H1 (cell line): ENCODE data around the gene EPS8L1. TPM values are rescaled to one million over a fixed set of nuclear protein-coding genes. Genes with fewer than 3 reads are reported as not detected.

Experiments
- CTCF ChIA-PET: fragments of 300-600 bp; sonication (Branson Sonifier 250); formaldehyde crosslinking; loops from one replicate; lab custom pipeline; 2021; ENCODE audit not compliant: partially characterized antibody; lab: Charles Lee
- POLR2A ChIA-PET: fragments of 300-600 bp; sonication (Branson Sonifier 250); formaldehyde crosslinking; loops from one replicate; lab custom pipeline; 2021; ENCODE audit warnings: inconsistent platforms; ENCODE audit not compliant: partially characterized antibody; lab: Charles Lee
- DNase-seq, 2 experiments: peaks; one replicate each; pipeline versions ENCODE4 v3.0.0 to v3.0.0-alpha.2; 2010 to 2022; ENCODE audit warnings: low spot score in 2 of 2, low read depth in 1 of 2, mixed read lengths in 1 of 2
- FAIRE-seq: peaks from 2 replicates; lab custom pipeline; 2011; peaks lifted over from hg19 to GRCh38; lab: Jason Lieb, UNC
- H2AFZ ChIP-seq: 2 replicates; pipeline ENCODE4 v1.8.1; 2012; ENCODE audit warnings: low read length, inconsistent platforms
- H2AK5ac ChIP-seq: 2 replicates; pipeline ENCODE4 v1.6.1; 2013; ENCODE audit warnings: low read depth, low read length
- H2BK120ac ChIP-seq: replicated peaks from 2 replicates; pipeline ENCODE3; 2013; ENCODE audit warnings: low read depth, low read length, inconsistent platforms
- H2BK12ac ChIP-seq: 2 replicates; pipeline ENCODE4 v1.6.1; 2013; ENCODE audit warnings: low read depth, low read length
- H2BK15ac ChIP-seq: 2 replicates; pipeline ENCODE4 v1.6.1; 2013; ENCODE audit warnings: low read length
- H2BK20ac ChIP-seq: 2 replicates; pipeline ENCODE4 v1.6.1; 2013; ENCODE audit warnings: low read length
- H2BK5ac ChIP-seq: 2 replicates; pipeline ENCODE4 v1.6.1; 2013; ENCODE audit warnings: low read depth, low read length
- H3K14ac ChIP-seq: 2 replicates; pipeline ENCODE4 v1.6.1; 2013; ENCODE audit warnings: inconsistent platforms; ENCODE audit not compliant: insufficient read length
- H3K18ac ChIP-seq: 2 replicates; pipeline ENCODE4 v1.6.1; 2013; ENCODE audit warnings: low read length; ENCODE audit errors: extremely low read depth
- H3K23ac ChIP-seq: 2 replicates; pipeline ENCODE4 v1.6.1; 2013; ENCODE audit warnings: inconsistent platforms; ENCODE audit not compliant: insufficient read length
- H3K23me2 ChIP-seq: 2 replicates; pipeline ENCODE4 v1.6.1; 2013; ENCODE audit warnings: low read depth, low read length
- H3K27ac ChIP-seq: 2 replicates; pipeline ENCODE4 v1.6.1; 2011; ENCODE audit warnings: low read depth, low read length, inconsistent platforms
- H3K27me3 ChIP-seq, 4 experiments: replicated peaks in 1 of 4; 1 replicate in 1 of 4; 2 replicates in 3 of 4; pipeline versions ENCODE4 v1.6.1 to v1.8.1; 2011 to 2013; ENCODE audit warnings: low read length in 3 of 4, mild to moderate bottlenecking in 3 of 4, inconsistent platforms in 2 of 4, mixed read lengths in 2 of 4, moderate library complexity in 1 of 4; ENCODE audit not compliant: control insufficient read depth in 3 of 4, insufficient read depth in 3 of 4; ENCODE audit errors: extremely low read depth in 1 of 4
- H3K36me3 ChIP-seq, 4 experiments: 2 replicates each; pipeline versions ENCODE4 v1.6.1 to v1.8.1; 2011 to 2013; ENCODE audit warnings: mild to moderate bottlenecking in 4 of 4, low read length in 3 of 4, moderate library complexity in 2 of 4, control low read depth in 1 of 4, inconsistent platforms in 1 of 4; ENCODE audit not compliant: insufficient read depth in 4 of 4, control insufficient read depth in 2 of 4
- H3K4ac ChIP-seq: replicated peaks from 2 replicates; pipeline ENCODE3; 2013; ENCODE audit warnings: low read length, low read depth, mixed read lengths, inconsistent platforms; ENCODE audit not compliant: insufficient read length
- H3K4me1 ChIP-seq, 4 experiments: replicated peaks in 1 of 4; 1 replicate in 1 of 4; 2 replicates in 3 of 4; pipeline versions ENCODE4 v1.6.1 to v1.8.1; 2011 to 2013; ENCODE audit warnings: low read length in 3 of 4, inconsistent platforms in 2 of 4, mixed read lengths in 1 of 4; ENCODE audit not compliant: insufficient read depth in 4 of 4, control insufficient read depth in 3 of 4
- H3K4me2 ChIP-seq, 2 experiments: 2 replicates each; pipeline versions ENCODE4 v1.6.1 to v1.8.1; 2011 to 2013; ENCODE audit warnings: low read depth in 2 of 2, low read length in 2 of 2, control low read depth in 1 of 2, inconsistent platforms in 1 of 2, mild to moderate bottlenecking in 1 of 2; ENCODE audit not compliant: insufficient read depth in 1 of 2
- H3K4me3 ChIP-seq, 4 experiments: fragments of 200-600, 300-600 bp in 1 of 4; sonication (generic), shearing (Covaris generic), sonication (Bioruptor Twin) in 1 of 4; 2 replicates each; pipeline versions ENCODE4 v1.5.1 to v1.8.1; 2011 to 2016; ENCODE audit warnings: low read length in 4 of 4, low read depth in 3 of 4, control low read depth in 2 of 4, inconsistent platforms in 2 of 4, mild to moderate bottlenecking in 2 of 4, mixed read lengths in 1 of 4, moderate library complexity in 1 of 4; ENCODE audit not compliant: insufficient read depth in 2 of 4; ENCODE audit errors: extremely low read depth in 1 of 4
- H3K56ac ChIP-seq: replicated peaks from 2 replicates; pipeline ENCODE3; 2013; ENCODE audit warnings: low read depth, mild to moderate bottlenecking, mixed read lengths, low read length, inconsistent platforms; ENCODE audit not compliant: insufficient read length
- H3K79me1 ChIP-seq: 2 replicates; pipeline ENCODE4 v1.6.1; 2013; ENCODE audit warnings: low read depth, low read length, control low read depth
- H3K79me2 ChIP-seq, 2 experiments: 2 replicates each; pipeline versions ENCODE4 v1.6.1 to v1.8.1; 2012 to 2013; ENCODE audit warnings: low read length in 2 of 2, mild to moderate bottlenecking in 2 of 2, inconsistent platforms in 1 of 2; ENCODE audit not compliant: insufficient read depth in 2 of 2, control insufficient read depth in 1 of 2
- H3K9ac ChIP-seq, 4 experiments: replicated peaks in 1 of 4; 1 replicate in 1 of 4; 2 replicates in 3 of 4; pipeline versions ENCODE4 v1.6.1 to v1.8.1; 2011 to 2013; ENCODE audit warnings: low read depth in 3 of 4, low read length in 3 of 4, control low read depth in 2 of 4, mild to moderate bottlenecking in 2 of 4, moderate library complexity in 2 of 4, inconsistent platforms in 1 of 4; ENCODE audit errors: extremely low read depth in 1 of 4
- H3K9me3 ChIP-seq, 2 experiments: 2 replicates each; pipeline versions ENCODE4 v1.6.1 to v1.8.1; 2012 to 2013; ENCODE audit warnings: mild to moderate bottlenecking in 2 of 2, moderate library complexity in 2 of 2, control low read depth in 1 of 2, inconsistent platforms in 1 of 2, low read depth in 1 of 2, low read length in 1 of 2, mixed read lengths in 1 of 2; ENCODE audit not compliant: insufficient read depth in 2 of 2
- H4K20me1 ChIP-seq, 2 experiments: replicated peaks in 1 of 2; 2 replicates each; pipeline versions ENCODE3 to v1.8.1; 2011 to 2013; ENCODE audit warnings: inconsistent platforms in 2 of 2, low read length in 2 of 2, mild to moderate bottlenecking in 1 of 2; ENCODE audit not compliant: insufficient read depth in 2 of 2, control insufficient read depth in 1 of 2
- H4K5ac ChIP-seq: 2 replicates; pipeline ENCODE4 v1.6.1; 2013; ENCODE audit warnings: low read length, low read depth, mixed read lengths, inconsistent platforms; ENCODE audit not compliant: insufficient read length
- H4K8ac ChIP-seq: 2 replicates; pipeline ENCODE4 v1.8.0; 2013; ENCODE audit warnings: mild to moderate bottlenecking, moderate library complexity, low read length, inconsistent platforms; ENCODE audit not compliant: insufficient read depth; ENCODE audit errors: extremely low read depth
- H4K91ac ChIP-seq: replicated peaks from 2 replicates; pipeline ENCODE3; 2013; ENCODE audit warnings: low read length, mixed read lengths, inconsistent platforms; ENCODE audit not compliant: insufficient read length
- CTBP2 ChIP-seq: IDR thresholded peaks from 2 replicates; pipeline ENCODE4 v1.7.0; 2011; ENCODE audit warnings: borderline replicate concordance, mild to moderate bottlenecking, moderate library complexity, mixed read lengths, low read length; ENCODE audit not compliant: insufficient read depth, insufficient read length
- GABPA ChIP-seq: IDR thresholded peaks from 2 replicates; pipeline ENCODE4 v1.6.1; 2011; ENCODE audit warnings: mild to moderate bottlenecking, low read length, moderate library complexity, borderline replicate concordance; ENCODE audit not compliant: insufficient read depth
- KDM5A ChIP-seq: fragments of 200-600 bp; IDR thresholded peaks from 2 replicates; pipeline ENCODE4 v1.7.1; 2012; ENCODE audit warnings: mild to moderate bottlenecking, low read length, inconsistent platforms, mixed read lengths
- MAX ChIP-seq: IDR thresholded peaks from 2 replicates; pipeline ENCODE4 v1.6.1; 2012; ENCODE audit warnings: inconsistent platforms
- POLR2AphosphoS5 ChIP-seq: IDR thresholded peaks from 2 replicates; pipeline ENCODE4 v1.6.1; 2011; ENCODE audit warnings: low read depth, low read length
- SIN3A ChIP-seq, 2 experiments: IDR thresholded peaks in 1 of 2; conservative IDR thresholded peaks in 1 of 2; 2 replicates each; pipeline ENCODE4 v1.6.1; 2011 to 2012; ENCODE audit warnings: low read length in 2 of 2, improper control_type of control experiment in 1 of 2, low read depth in 1 of 2, mild to moderate bottlenecking in 1 of 2
- SIRT6 ChIP-seq: IDR thresholded peaks from one replicate; pipeline ENCODE4 v1.7.1; 2012; ENCODE audit warnings: low read length, inconsistent platforms
- SP1 ChIP-seq: IDR thresholded peaks from 2 replicates; pipeline ENCODE4 v1.6.1; 2011; ENCODE audit warnings: low read depth, low read length
- TAF1 ChIP-seq: IDR thresholded peaks from 2 replicates; pipeline ENCODE4 v1.6.1; 2011; ENCODE audit warnings: mild to moderate bottlenecking, low read depth, low read length
- TAF7 ChIP-seq: optimal IDR thresholded peaks from 2 replicates; pipeline ENCODE3; 2011; ENCODE audit warnings: low read depth, mild to moderate bottlenecking, inconsistent platforms, low read length, moderate library complexity, borderline replicate concordance
- WGBS, 2 experiments: shearing (Covaris generic) in 1 of 2; methylation state at CpG; one replicate each; pipeline versions ENCODE4 v1.1.6 to v1.1.7; 2013 to 2015; ENCODE audit warnings: low lambda C conversion rate in 2 of 2, mixed read lengths in 2 of 2, inconsistent platforms in 1 of 2, low coverage in 1 of 2, missing lambda C conversion rate in 1 of 2; ENCODE audit not compliant: insufficient replicate concordance in 2 of 2, insufficient coverage in 1 of 2, insufficient read length in 1 of 2; ENCODE audit errors: extremely low coverage in 1 of 2, missing lambda C conversion rate in 1 of 2; 5-methylcytosine and 5-hydroxymethylcytosine counted together
- polyA plus RNA-seq, 7 experiments: library from polyadenylated mRNA; depleted of rRNA in 3 of 7; stranded (reverse) in 5 of 7; unstranded in 2 of 7; fragments of >200 nt in 5 of 7; fragments of 200-250 nt in 2 of 7; gene quantifications; 1 replicate in 5 of 7; 2 replicates in 1 of 7; 4 replicates in 1 of 7; pipeline versions ENCODE4 v1.2.1 to v1.2.3, GENCODE V29; 2011 to 2013; ENCODE audit warnings: missing spikeins in 2 of 7, mixed read lengths in 2 of 7
- total RNA-seq: library from RNA; stranded (reverse); fragmentation: NEBNext Ultra II Directional; extraction: Animal tissue kit (Norgen Biotek cat#: 25700); gene quantifications from 2 replicates; pipeline ENCODE4 v1.2.1, GENCODE V29; 2021

The EPS8L1 gene
- total and polyA plus RNA-seq, 2 of the 8 experiments (the other 6 are each of a cell fraction or from before 2014, with no cell fraction given), result 19.8 to 30.2 TPM

- WGBS, 2 experiments, result 67% methylated on average over 12 of the region's 12 CpGs; no CpG with 5 or more reads in 1 of the 2 experiments
- TF ChIP-seq SIRT6, result no peak
- no peak for TF ChIP-seq KDM5A
- no peak for TF ChIP-seq MAX
- TF ChIP-seq SP1, result no peak
- TF ChIP-seq POLR2AphosphoS5, result no peak
- no peak for TF ChIP-seq TAF1
- TF ChIP-seq TAF7, result no peak
- no peak for TF ChIP-seq CTBP2
- no peak for TF ChIP-seq SIN3A (conservative IDR thresholded peaks at IDR 0.05 in 1 of 2, IDR thresholded peaks at IDR 0.05 in 1 of 2; ENCODE audit: low read depth in 1 of 2, low read length in 2 of 2)
- TF ChIP-seq GABPA, result no peak
These were observed 652 bp downstream of the EPS8L1 start for GRCh38 chr19:55076321-55076720.

More at GRCh38 chr19:55076321-55076720, 652 bp downstream of the EPS8L1 start:
- CTCF ChIA-PET, result interaction anchor here (0.6 to 1.2 kb wide), 2 partner anchors 10 kb away, joined by 3 read pairs; no protein-coding TSS in a partner anchor
- peak overlapping the region; percentile 19; the same call in 1 of the 2 replicates for H3K18ac ChIP-seq
- no peaks in the 10 kb centered on the region for H3K9me3 ChIP-seq
- no peak overlapping the region for H2AFZ ChIP-seq
- peaks cover 0 to 16% (median 10%) of the 10 kb centered on the region in 4 experiments; a peak in 6 of 7 replicates for H3K4me1 ChIP-seq
- peak overlapping the region; percentile 66; the same call in 1 of the 2 replicates for H2AK5ac ChIP-seq
- peak overlapping the region; percentile 55; the same call in 1 of the 2 replicates for H2BK5ac ChIP-seq
- H3K56ac ChIP-seq, result no peak overlapping the region
- peaks cover 14% of the 10 kb centered on the region for H3K23me2 ChIP-seq
- H4K91ac ChIP-seq, result peak overlapping the region; percentile 12
- H3K23ac ChIP-seq, result no peak overlapping the region
- peaks cover 6 to 33% (median 24%) of the 10 kb centered on the region in 4 experiments for H3K27me3 ChIP-seq
- H4K20me1 ChIP-seq, result peaks cover 0 to 4% of the 10 kb centered on the region in 2 experiments
- FAIRE-seq (no peak), DNase-seq (peak in 1 of 2 experiments; percentile 60)
- peak overlapping the region; percentile 80; the same call in 1 of the 2 replicates for H2BK12ac ChIP-seq
- H2BK20ac ChIP-seq, result no peak overlapping the region; the same call in 1 of the 2 replicates
- no peak overlapping the region for H3K27ac ChIP-seq
- no peak overlapping the region for H2BK120ac ChIP-seq
- no peak overlapping the region for H4K8ac ChIP-seq
- H3K36me3 ChIP-seq, result no peaks in the 10 kb centered on the region
- H3K9ac ChIP-seq, result peak overlapping the region in 1 of 4 experiments; percentile 17; a peak in 1 of 7 replicates
- H3K79me2 ChIP-seq, result no peaks in the 10 kb centered on the region
- H3K4ac ChIP-seq, result no peak overlapping the region
- POLR2A ChIA-PET, result interaction anchor here (0.8 to 6.2 kb wide), 5 partner anchors 9 to 331 kb away, joined by 3 to 17 read pairs (median 3); partner anchors contain the start of gene UBE2S
- H4K5ac ChIP-seq, result no peak overlapping the region
- H3K14ac ChIP-seq, result no peak overlapping the region
- 0 out of 2 replicates have a peak overlapping the region, but pooled peaks have one; percentile 3 for H2BK15ac ChIP-seq
- H3K4me3 ChIP-seq, result peak overlapping the region in 1 of 4 experiments; percentile 51; a peak in 2 of 8 replicates
- no peaks in the 10 kb centered on the region for H3K79me1 ChIP-seq
- H3K4me2 ChIP-seq, result peak overlapping the region; percentile 54 to 55
